Measurements from ENCODE around the gene CCDC78.

- TF ChIP-seq CTCF (IDR thresholded peaks at IDR 0.05; ENCODE audit: insufficient read depth, low read length) (no peak), POLR2AphosphoS5 (IDR thresholded peaks at IDR 0.05; ENCODE audit: low read depth) (no peak)
Measured at GRCh38 chr16:694863-695354, 31.3 kb downstream of the CCDC78 start.

Data from HL-60 (cell line).